ENCODE data around the gene C19orf67. TPM values are rescaled to one million over a fixed set of nuclear protein-coding genes. Genes with fewer than 3 reads are reported as not detected.

The C19orf67 gene
- total RNA-seq, 1 experiment from 2014 or later, result 0.39 TPM

DNA sequence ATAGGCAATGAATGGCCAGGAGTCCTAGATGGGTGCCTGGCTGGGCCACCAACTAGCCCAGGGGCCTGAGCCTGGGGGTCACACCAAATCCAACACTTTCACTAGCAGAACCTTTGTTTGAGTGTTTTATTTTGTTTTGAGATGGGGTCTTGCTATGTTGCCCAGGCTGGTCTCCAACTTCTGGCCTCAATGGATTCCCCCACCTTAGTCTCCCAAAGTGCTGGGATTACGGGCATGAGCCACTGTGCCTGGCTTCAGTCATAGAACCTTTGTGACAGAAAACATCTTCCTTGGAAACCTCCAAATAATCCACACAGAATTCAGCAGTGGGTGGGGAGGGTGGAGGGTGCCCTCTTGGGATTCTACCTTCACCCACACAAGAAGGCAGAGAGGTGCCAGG is 25.9 kb upstream of the C19orf67 start:
- Histone ChIP-seq H3K4me1 (ENCODE audit: insufficient read depth, low read length) (peaks cover 7% of the 10 kb centered on the region; the same call in 1 of the 2 replicates), H3T11ph (ENCODE audit: low read length) (no peak overlapping the region), H3K9ac (ENCODE audit: extremely low read depth, insufficient read length, low read length) (no peak overlapping the region), H3K23me2 (ENCODE audit: insufficient read length, low read depth, low read length, poor library complexity, severe bottlenecking) (peaks cover under 1% of the 10 kb centered on the region), H3K14ac (ENCODE audit: insufficient read depth, low read length) (no peak overlapping the region), H2AK5ac (ENCODE audit: insufficient read length, low read length) (no peak overlapping the region), H2BK12ac (ENCODE audit: insufficient read length, low read depth, low read length) (no peak overlapping the region), H3K18ac (ENCODE audit: insufficient read length, low read depth, low read length) (no peak overlapping the region), H3K4me2 (ENCODE audit: insufficient read depth, insufficient read length, low read length) (no peak overlapping the region), H4K8ac (replicated peaks; ENCODE audit: insufficient read length, low read depth, low read length) (no peak overlapping the region), H3K56ac (ENCODE audit: insufficient read length, low read depth, low read length) (no peak overlapping the region), H2BK120ac (ENCODE audit: low read depth, low read length, poor library complexity, severe bottlenecking) (no peak overlapping the region), H3K4ac (ENCODE audit: low read depth, low read length) (no peak overlapping the region), H2BK20ac (ENCODE audit: low read depth, low read length, poor library complexity, severe bottlenecking) (no peak overlapping the region), H4K20me1 (ENCODE audit: control insufficient read depth, insufficient read depth, insufficient read length) (no peaks in the 10 kb centered on the region), H3K27me3 (ENCODE audit: insufficient read depth, low read length) (no peaks in the 10 kb centered on the region; the same call in 1 of the 2 replicates), H2BK5ac (ENCODE audit: insufficient read length, low read length) (no peak overlapping the region), H3K79me2 (ENCODE audit: insufficient read depth, low read length) (no peaks in the 10 kb centered on the region; the same call in 1 of the 2 replicates), H4K91ac (ENCODE audit: insufficient read length, low read depth, low read length) (no peak overlapping the region), H3K23ac (ENCODE audit: insufficient read length, low read depth, low read length) (no peak overlapping the region), H3K9me3 (ENCODE audit: control insufficient read depth, low read depth, low read length) (no peaks in the 10 kb centered on the region), H2AFZ (ENCODE audit: low read length) (no peak overlapping the region), H3K27ac (ENCODE audit: insufficient read length, low read depth, low read length) (no peak overlapping the region), H3K79me1 (ENCODE audit: insufficient read depth, low read depth, low read length, poor library complexity, severe bottlenecking) (no peaks in the 10 kb centered on the region), H2BK15ac (ENCODE audit: low read depth, low read length) (no peak overlapping the region), H4K5ac (ENCODE audit: insufficient read length, low read depth, low read length) (no peak overlapping the region)
- peak overlapping the region in 1 of 2 experiments; percentile 48; a peak in 1 of 5 replicates for H3K4me3 Mint-ChIP-seq
- TF ChIP-seq, protein P1, sequence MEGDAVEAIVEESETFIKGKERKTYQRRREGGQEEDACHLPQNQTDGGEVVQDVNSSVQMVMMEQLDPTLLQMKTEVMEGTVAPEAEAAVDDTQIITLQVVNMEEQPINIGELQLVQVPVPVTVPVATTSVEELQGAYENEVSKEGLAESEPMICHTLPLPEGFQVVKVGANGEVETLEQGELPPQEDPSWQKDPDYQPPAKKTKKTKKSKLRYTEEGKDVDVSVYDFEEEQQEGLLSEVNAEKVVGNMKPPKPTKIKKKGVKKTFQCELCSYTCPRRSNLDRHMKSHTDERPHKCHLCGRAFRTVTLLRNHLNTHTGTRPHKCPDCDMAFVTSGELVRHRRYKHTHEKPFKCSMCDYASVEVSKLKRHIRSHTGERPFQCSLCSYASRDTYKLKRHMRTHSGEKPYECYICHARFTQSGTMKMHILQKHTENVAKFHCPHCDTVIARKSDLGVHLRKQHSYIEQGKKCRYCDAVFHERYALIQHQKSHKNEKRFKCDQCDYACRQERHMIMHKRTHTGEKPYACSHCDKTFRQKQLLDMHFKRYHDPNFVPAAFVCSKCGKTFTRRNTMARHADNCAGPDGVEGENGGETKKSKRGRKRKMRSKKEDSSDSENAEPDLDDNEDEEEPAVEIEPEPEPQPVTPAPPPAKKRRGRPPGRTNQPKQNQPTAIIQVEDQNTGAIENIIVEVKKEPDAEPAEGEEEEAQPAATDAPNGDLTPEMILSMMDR (conservative IDR thresholded peaks at IDR 0.05), result no peak
- peaks cover 2% of the 10 kb centered on the region; the same call in 1 of the 2 replicates for H3K27me3 Mint-ChIP-seq (ENCODE audit: low read depth)
- no CpG with 5 or more reads among the region's 1 CpG for WGBS (ENCODE audit: extremely low coverage, insufficient read length, low lambda C conversion rate)
- H3K4me1 Mint-ChIP-seq, result peaks cover 27 to 29% of the 10 kb centered on the region in 2 experiments
- DNase-seq, result no peak
- no peaks in the 10 kb centered on the region for H3K9me3 Mint-ChIP-seq
- H3K27ac Mint-ChIP-seq, result peak overlapping the region in 1 of 3 experiments; percentile 59; a peak in 1 of 7 replicates
- no peaks in the 10 kb centered on the region; a peak in 1 of 7 replicates for H3K36me3 Mint-ChIP-seq (ENCODE audit: insufficient read depth in 1 of 3, low read depth in 3 of 3)

Measured in H9 (cell line).